HEK293 (cell line): Measurements from ENCODE around the gene BDKRB1.
A peak's percentile ranks its signal among the peaks of the same experiment; 100 is the strongest.

Source experiments
- CTCF ChIA-PET: fragments of 350-600 bp; formaldehyde crosslinking; extraction: SDS; loops from one replicate; lab custom pipeline; 2021; ENCODE audit warnings: antibody characterized with exemption; lab: Yijun Ruan, JAX
- POLR2A ChIA-PET: fragments of 300-600 bp; formaldehyde crosslinking; extraction: SDS; loops from one replicate; lab custom pipeline; 2020; ENCODE audit warnings: antibody characterized with exemption, inconsistent platforms; lab: Yijun Ruan, JAX
- H3K27ac ChIP-seq: fragments of 200-500 bp; sonication (Bioruptor generic); 2 replicates; pipeline ENCODE4 v1.5.1; 2014; ENCODE audit warnings: low read depth, low read length, control low read depth, inconsistent platforms; ENCODE audit errors: extremely low read depth
- H3K36me3 ChIP-seq, 2 experiments: fragments of 200-500 bp in 1 of 2; sonication (Bioruptor generic) in 1 of 2; 1 replicate in 1 of 2; 2 replicates in 1 of 2; pipeline ENCODE4 v1.5.1; 2014 to 2017; ENCODE audit warnings: inconsistent platforms in 2 of 2, low read length in 2 of 2; ENCODE audit not compliant: control insufficient read depth in 2 of 2, insufficient read depth in 1 of 2
- H3K4me1 ChIP-seq: fragments of 200-500 bp; sonication (Bioruptor generic); 2 replicates; pipeline ENCODE4 v1.5.1; 2014; ENCODE audit warnings: mild to moderate bottlenecking, low read length, inconsistent platforms; ENCODE audit not compliant: control insufficient read depth, insufficient read depth
- H3K4me3 ChIP-seq: 2 replicates; pipeline ENCODE4 v1.5.1; 2011; ENCODE audit warnings: low read depth, mild to moderate bottlenecking, control low read depth, low read length, moderate library complexity
- H3K9me3 ChIP-seq: fragments of 200-500 bp; sonication (Bioruptor generic); 2 replicates; pipeline ENCODE4 v1.5.1; 2014; ENCODE audit warnings: low read depth, low read length, inconsistent platforms; ENCODE audit not compliant: control insufficient read depth, insufficient read depth
- BCL11B ChIP-seq: fragments of 450-650 bp; formaldehyde crosslinking; IDR thresholded peaks from 2 replicates; pipeline ENCODE4 v1.5.1; 2016; ENCODE audit warnings: low read depth, missing biosample characterization, missing genetic modification characterization
- EGR2 ChIP-seq: fragments of 450-650 bp; formaldehyde crosslinking; IDR thresholded peaks from 2 replicates; pipeline ENCODE4 v1.5.1; 2016; ENCODE audit warnings: low read depth, missing biosample characterization, missing genetic modification characterization
- GLIS1 ChIP-seq: fragments of 450-650 bp; formaldehyde crosslinking; IDR thresholded peaks from 2 replicates; pipeline ENCODE4 v1.5.1; 2016; ENCODE audit warnings: missing biosample characterization, missing genetic modification characterization
- SCRT1 ChIP-seq: fragments of 450-650 bp; formaldehyde crosslinking; IDR thresholded peaks from 2 replicates; pipeline ENCODE4 v1.5.1; 2016; ENCODE audit warnings: missing biosample characterization, missing genetic modification characterization, borderline replicate concordance
- SP2 ChIP-seq: fragments of 450-650 bp; formaldehyde crosslinking; IDR thresholded peaks from 2 replicates; pipeline ENCODE4 v1.5.1; 2016; ENCODE audit warnings: missing biosample characterization, missing genetic modification characterization
- ZFP41 ChIP-seq: fragments of 450-650 bp; formaldehyde crosslinking; IDR thresholded peaks from 2 replicates; pipeline ENCODE4 v1.5.1; 2016; ENCODE audit warnings: missing biosample characterization, missing genetic modification characterization, borderline replicate concordance
- ZIC2 ChIP-seq: fragments of 450-650 bp; formaldehyde crosslinking; IDR thresholded peaks from 2 replicates; pipeline ENCODE4 v1.5.1; 2016; ENCODE audit warnings: missing biosample characterization, missing genetic modification characterization
- ZNF174 ChIP-seq: fragments of 450-650 bp; formaldehyde crosslinking; IDR thresholded peaks from 2 replicates; pipeline ENCODE4 v1.5.0; 2017; ENCODE audit warnings: missing biosample characterization, mild to moderate bottlenecking, missing genetic modification characterization
- ZNF19 ChIP-seq: fragments of 450-650 bp; formaldehyde crosslinking; IDR thresholded peaks from 2 replicates; pipeline ENCODE4; 2016; ENCODE audit warnings: missing biosample characterization, missing genetic modification characterization, low read depth
- ZNF221 ChIP-seq: fragments of 450-650 bp; formaldehyde crosslinking; IDR thresholded peaks from 2 replicates; pipeline ENCODE4 v1.5.1; 2017; ENCODE audit warnings: missing biosample characterization, missing genetic modification characterization, borderline replicate concordance
- ZNF302 ChIP-seq: fragments of 450-650 bp; formaldehyde crosslinking; IDR thresholded peaks from 2 replicates; pipeline ENCODE4 v1.5.1; 2016; ENCODE audit warnings: missing biosample characterization, missing genetic modification characterization, low read depth
- ZNF394 ChIP-seq: fragments of 450-650 bp; formaldehyde crosslinking; IDR thresholded peaks from 2 replicates; pipeline ENCODE4 v1.5.1; 2016; ENCODE audit warnings: missing biosample characterization, missing genetic modification characterization, mild to moderate bottlenecking, moderate library complexity, borderline replicate concordance
- ZNF670 ChIP-seq: fragments of 450-650 bp; formaldehyde crosslinking; IDR thresholded peaks from 2 replicates; pipeline ENCODE4 v1.5.1; 2016; ENCODE audit warnings: missing biosample characterization, missing genetic modification characterization, low read depth
- ZNF785 ChIP-seq: fragments of 450-650 bp; formaldehyde crosslinking; IDR thresholded peaks from 2 replicates; pipeline ENCODE4 v1.5.1; 2016; ENCODE audit warnings: missing biosample characterization, missing genetic modification characterization
- TF ChIP-seq, protein P1 (sequence below): fragments of 450-650 bp; formaldehyde crosslinking; IDR thresholded peaks from 2 replicates; pipeline ENCODE4 v1.5.1; 2017; ENCODE audit warnings: missing biosample characterization, missing genetic modification characterization
- TF ChIP-seq, protein P2 (sequence below): fragments of 450-650 bp; formaldehyde crosslinking; conservative IDR thresholded peaks from 2 replicates; pipeline ENCODE4 v1.5.1; 2016; ENCODE audit warnings: low read depth, missing biosample characterization, missing genetic modification characterization
- TF ChIP-seq, protein P3 (sequence below): fragments of 450-650 bp; formaldehyde crosslinking; IDR thresholded peaks from 2 replicates; pipeline ENCODE4 v1.5.1; 2016; ENCODE audit warnings: missing biosample characterization, missing genetic modification characterization

BDKRB1 gene

DNA sequence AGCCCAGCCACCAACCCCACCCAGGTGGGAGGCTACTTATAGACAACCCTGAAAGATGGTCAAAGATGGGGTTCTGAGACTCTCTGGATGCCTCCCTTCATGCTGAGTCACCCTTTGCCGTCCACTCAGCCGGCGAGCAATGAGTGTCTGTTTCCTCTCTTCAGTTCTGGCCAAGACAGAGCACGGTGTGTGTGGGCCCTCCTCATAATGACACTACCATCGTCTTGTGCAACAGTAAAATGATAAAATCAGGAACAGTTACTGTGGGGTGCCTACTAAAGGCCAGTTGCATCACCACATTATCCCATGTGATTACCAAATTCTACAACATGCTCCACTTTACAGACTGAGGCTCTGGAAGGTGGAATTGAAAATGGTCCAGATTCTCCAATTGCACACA is 7.0 kb upstream of the BDKRB1 start:
- TF ChIP-seq ZNF785 (tag by site-specific recombination) (no peak), EGR2 (tag by site-specific recombination) (no peak), SP2 (no peak), BCL11B (tag by site-specific recombination) (no peak), ZNF19 (no peak), GLIS1 (tag by site-specific recombination) (no peak), ZNF394 (tag by site-specific recombination) (no peak), ZNF302 (tag by site-specific recombination) (no peak)
- TF ChIP-seq, protein P1, sequence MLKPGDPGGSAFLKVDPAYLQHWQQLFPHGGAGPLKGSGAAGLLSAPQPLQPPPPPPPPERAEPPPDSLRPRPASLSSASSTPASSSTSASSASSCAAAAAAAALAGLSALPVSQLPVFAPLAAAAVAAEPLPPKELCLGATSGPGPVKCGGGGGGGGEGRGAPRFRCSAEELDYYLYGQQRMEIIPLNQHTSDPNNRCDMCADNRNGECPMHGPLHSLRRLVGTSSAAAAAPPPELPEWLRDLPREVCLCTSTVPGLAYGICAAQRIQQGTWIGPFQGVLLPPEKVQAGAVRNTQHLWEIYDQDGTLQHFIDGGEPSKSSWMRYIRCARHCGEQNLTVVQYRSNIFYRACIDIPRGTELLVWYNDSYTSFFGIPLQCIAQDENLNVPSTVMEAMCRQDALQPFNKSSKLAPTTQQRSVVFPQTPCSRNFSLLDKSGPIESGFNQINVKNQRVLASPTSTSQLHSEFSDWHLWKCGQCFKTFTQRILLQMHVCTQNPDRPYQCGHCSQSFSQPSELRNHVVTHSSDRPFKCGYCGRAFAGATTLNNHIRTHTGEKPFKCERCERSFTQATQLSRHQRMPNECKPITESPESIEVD (tag by site-specific recombination), result no peak
- TF ChIP-seq, protein P2, sequence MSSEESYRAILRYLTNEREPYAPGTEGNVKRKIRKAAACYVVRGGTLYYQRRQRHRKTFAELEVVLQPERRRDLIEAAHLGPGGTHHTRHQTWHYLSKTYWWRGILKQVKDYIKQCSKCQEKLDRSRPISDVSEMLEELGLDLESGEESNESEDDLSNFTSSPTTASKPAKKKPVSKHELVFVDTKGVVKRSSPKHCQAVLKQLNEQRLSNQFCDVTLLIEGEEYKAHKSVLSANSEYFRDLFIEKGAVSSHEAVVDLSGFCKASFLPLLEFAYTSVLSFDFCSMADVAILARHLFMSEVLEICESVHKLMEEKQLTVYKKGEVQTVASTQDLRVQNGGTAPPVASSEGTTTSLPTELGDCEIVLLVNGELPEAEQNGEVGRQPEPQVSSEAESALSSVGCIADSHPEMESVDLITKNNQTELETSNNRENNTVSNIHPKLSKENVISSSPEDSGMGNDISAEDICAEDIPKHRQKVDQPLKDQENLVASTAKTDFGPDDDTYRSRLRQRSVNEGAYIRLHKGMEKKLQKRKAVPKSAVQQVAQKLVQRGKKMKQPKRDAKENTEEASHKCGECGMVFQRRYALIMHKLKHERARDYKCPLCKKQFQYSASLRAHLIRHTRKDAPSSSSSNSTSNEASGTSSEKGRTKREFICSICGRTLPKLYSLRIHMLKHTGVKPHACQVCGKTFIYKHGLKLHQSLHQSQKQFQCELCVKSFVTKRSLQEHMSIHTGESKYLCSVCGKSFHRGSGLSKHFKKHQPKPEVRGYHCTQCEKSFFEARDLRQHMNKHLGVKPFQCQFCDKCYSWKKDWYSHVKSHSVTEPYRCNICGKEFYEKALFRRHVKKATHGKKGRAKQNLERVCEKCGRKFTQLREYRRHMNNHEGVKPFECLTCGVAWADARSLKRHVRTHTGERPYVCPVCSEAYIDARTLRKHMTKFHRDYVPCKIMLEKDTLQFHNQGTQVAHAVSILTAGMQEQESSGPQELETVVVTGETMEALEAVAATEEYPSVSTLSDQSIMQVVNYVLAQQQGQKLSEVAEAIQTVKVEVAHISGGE (tag by site-specific recombination), result no peak
- Histone ChIP-seq H3K36me3 (no peaks in the 10 kb centered on the region), H3K4me3 (no peak overlapping the region), H3K4me1 (no peaks in the 10 kb centered on the region), H3K27ac (no peak overlapping the region), H3K9me3 (no peaks in the 10 kb centered on the region)
- CTCF ChIA-PET, result no interaction called here
- POLR2A ChIA-PET, result no interaction called here

DNA sequence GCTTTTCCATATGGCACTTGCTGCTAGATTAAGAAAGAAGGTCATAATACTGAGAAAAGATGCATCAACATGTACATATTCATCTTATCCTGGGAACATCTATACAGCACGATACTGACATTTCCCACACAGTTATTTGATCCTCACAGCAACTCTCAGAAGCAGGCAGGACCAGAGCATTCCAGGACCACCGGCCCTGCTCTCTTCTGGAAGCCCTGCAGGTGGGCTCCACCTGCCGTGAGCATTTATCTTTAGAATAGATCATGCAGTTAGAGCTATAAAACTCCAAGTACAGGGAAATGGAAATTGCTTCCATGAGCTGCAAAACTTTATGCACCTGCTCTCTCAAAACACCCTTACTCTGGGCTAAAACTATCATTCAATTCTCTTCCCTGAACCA is 5.5 kb upstream of the BDKRB1 start:
- no peak overlapping the region for H3K27ac ChIP-seq
- ChIA-PET POLR2A (no interaction called here), CTCF (interaction anchor here (0.6 kb wide), 1 partner anchor 266 kb away, joined by 3 read pairs; no protein-coding TSS in a partner anchor)
- H3K36me3 ChIP-seq, result no peaks in the 10 kb centered on the region
- H3K4me1 ChIP-seq, result no peaks in the 10 kb centered on the region
- no peaks in the 10 kb centered on the region for H3K9me3 ChIP-seq
- H3K4me3 ChIP-seq, result no peak overlapping the region
- no peak for TF ChIP-seq ZNF670
- TF ChIP-seq ZNF174 (tag by site-specific recombination), result no peak
- TF ChIP-seq ZNF221, result no peak
- TF ChIP-seq, protein P3, sequence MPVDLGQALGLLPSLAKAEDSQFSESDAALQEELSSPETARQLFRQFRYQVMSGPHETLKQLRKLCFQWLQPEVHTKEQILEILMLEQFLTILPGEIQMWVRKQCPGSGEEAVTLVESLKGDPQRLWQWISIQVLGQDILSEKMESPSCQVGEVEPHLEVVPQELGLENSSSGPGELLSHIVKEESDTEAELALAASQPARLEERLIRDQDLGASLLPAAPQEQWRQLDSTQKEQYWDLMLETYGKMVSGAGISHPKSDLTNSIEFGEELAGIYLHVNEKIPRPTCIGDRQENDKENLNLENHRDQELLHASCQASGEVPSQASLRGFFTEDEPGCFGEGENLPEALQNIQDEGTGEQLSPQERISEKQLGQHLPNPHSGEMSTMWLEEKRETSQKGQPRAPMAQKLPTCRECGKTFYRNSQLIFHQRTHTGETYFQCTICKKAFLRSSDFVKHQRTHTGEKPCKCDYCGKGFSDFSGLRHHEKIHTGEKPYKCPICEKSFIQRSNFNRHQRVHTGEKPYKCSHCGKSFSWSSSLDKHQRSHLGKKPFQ (tag by site-specific recombination), result no peak
- TF ChIP-seq ZIC2 (tag by site-specific recombination), result peak; percentile 67
- no peak for TF ChIP-seq ZFP41 (tag by site-specific recombination)
- no peak for TF ChIP-seq SCRT1 (tag by site-specific recombination)
- TF ChIP-seq, all 188 proteins: peak for 1
